GM19099 (cell line): ENCODE measurements around the gene MOCS3.

Experiments used
- POLR2A ChIP-seq: IDR thresholded peaks from 3 replicates; pipeline ENCODE4 v1.6.1; 2011; ENCODE audit warnings: low read depth; ENCODE audit not compliant: insufficient read length; ENCODE audit errors: extremely low read depth

Gene MOCS3

GRCh38 chr20:50992336-50992732 lies 33.7 kb downstream of the MOCS3 start:
- no peak for TF ChIP-seq POLR2A

- TF ChIP-seq POLR2A = no peak
Measured at GRCh38 chr20:50992733-50993457, 34.3 kb downstream of the MOCS3 start.

GRCh38 chr20:50993876-50994275 lies 35.3 kb downstream of the MOCS3 start:
- TF ChIP-seq POLR2A = no peak

- no peak for TF ChIP-seq POLR2A
Measured at GRCh38 chr20:50995506-50995905, 36.9 kb downstream of the MOCS3 start.

- TF ChIP-seq POLR2A = no peak
Measured at GRCh38 chr20:50996901-50997865, 38.6 kb downstream of the MOCS3 start.

- TF ChIP-seq POLR2A = no peak
Measured at GRCh38 chr20:50999355-50999754, 40.7 kb downstream of the MOCS3 start.

GRCh38 chr20:51001430-51002265 lies 43.0 kb downstream of the MOCS3 start:
- no peak for TF ChIP-seq POLR2A

GRCh38 chr20:51002633-51003032 lies 44.0 kb downstream of the MOCS3 start:
- TF ChIP-seq POLR2A = no peak

- TF ChIP-seq POLR2A = no peak
Measured at GRCh38 chr20:51003753-51004152, 45.1 kb downstream of the MOCS3 start.

GRCh38 chr20:51004305-51004727 lies 45.7 kb downstream of the MOCS3 start:
- TF ChIP-seq POLR2A = no peak

- TF ChIP-seq POLR2A = no peak
Measured at GRCh38 chr20:51004781-51005180, 46.2 kb downstream of the MOCS3 start.

- no peak for TF ChIP-seq POLR2A
Measured at GRCh38 chr20:51005214-51005613, 46.6 kb downstream of the MOCS3 start.

- TF ChIP-seq POLR2A = no peak
Measured at GRCh38 chr20:51008718-51009117, 50.1 kb downstream of the MOCS3 start.

GRCh38 chr20:51009303-51010042 lies 50.9 kb downstream of the MOCS3 start:
- TF ChIP-seq POLR2A = no peak
